GM12878 (cell line): ENCODE data around the gene FLT4. TPM values are rescaled to one million over a fixed set of nuclear protein-coding genes. Genes with fewer than 3 reads are reported as not detected.

ENCODE experiments used
- ATAC-seq: fragments of 200-7000 bp; cut with Tn5 transposase; 3 replicates; pipeline ENCODE4 v1.9.1; 2020; ENCODE audit warnings: mild to moderate bottlenecking, moderate library complexity
- BruUV-seq: library from RNA; stranded (reverse); fragments of 400-500 nt; replicated peaks from 2 replicates; lab custom pipeline; 2021; lab: Mats Ljungman, UMichigan
- CTCF ChIA-PET: fragments of 300-600 bp; sonication (Branson Sonifier 250); formaldehyde crosslinking; extraction: SDS; loops from one replicate; lab custom pipeline; 2021; ENCODE audit warnings: inconsistent platforms; lab: Yijun Ruan, JAX
- POLR2A ChIA-PET: fragments of 350-600 bp; formaldehyde crosslinking; extraction: SDS; loops from one replicate; lab custom pipeline; 2021; ENCODE audit warnings: inconsistent platforms; lab: Charles Lee
- RAD21 ChIA-PET: fragments of 300-600 bp; sonication (Branson Sonifier 250); formaldehyde crosslinking; loops from one replicate; lab custom pipeline; 2023; ENCODE audit warnings: antibody characterized with exemption; ENCODE audit not compliant: unreplicated experiment; lab: Charles Lee
- SMC1A ChIA-PET: fragments of 300-600 bp; sonication (Branson Sonifier 250); formaldehyde crosslinking; loops from one replicate; lab custom pipeline; 2023; ENCODE audit not compliant: unreplicated experiment, uncharacterized antibody; lab: Charles Lee
- DNase-seq: peaks from one replicate; pipeline ENCODE4 v3.0.0-alpha.2; 2011; ENCODE audit warnings: low read depth, low spot score
- FAIRE-seq: peaks from 3 replicates; lab custom pipeline; 2011; peaks lifted over from hg19 to GRCh38; lab: Jason Lieb, UNC
- H2AFZ ChIP-seq: 2 replicates; pipeline ENCODE4 v1.6.0; 2011; ENCODE audit warnings: low read depth, low read length, control low read depth; ENCODE audit not compliant: control insufficient read depth
- H3K27ac ChIP-seq: 2 replicates; pipeline ENCODE4 v1.5.1; 2011; ENCODE audit warnings: control low read depth; ENCODE audit not compliant: control insufficient read depth, insufficient read depth
- H3K27me3 ChIP-seq, 2 experiments: replicated peaks in 1 of 2; 2 replicates each; pipeline versions ENCODE4 v1.6.0 to v1.6.1; 2011; ENCODE audit warnings: low read length in 1 of 2; ENCODE audit not compliant: control insufficient read depth in 2 of 2, insufficient read depth in 2 of 2
- H3K36me3 ChIP-seq, 2 experiments: 2 replicates each; pipeline ENCODE4 v1.5.1; 2011; ENCODE audit warnings: low read length in 1 of 2; ENCODE audit not compliant: control insufficient read depth in 2 of 2, insufficient read depth in 2 of 2
- H3K4me1 ChIP-seq: 2 replicates; pipeline ENCODE4 v1.6.1; 2011; ENCODE audit warnings: mild to moderate bottlenecking, low read length, moderate library complexity, mixed read lengths; ENCODE audit not compliant: control insufficient read depth, insufficient read depth
- H3K4me2 ChIP-seq: 2 replicates; pipeline ENCODE4 v1.6.0; 2011; ENCODE audit warnings: control low read depth; ENCODE audit not compliant: control insufficient read depth, insufficient read depth
- H3K4me3 ChIP-seq: fragments of 200-600 bp; sonication (generic); 2 replicates; pipeline ENCODE4 v1.5.1; 2016
- H3K79me2 ChIP-seq: 2 replicates; pipeline ENCODE4 v1.6.0; 2011; ENCODE audit warnings: low read length; ENCODE audit not compliant: control insufficient read depth, insufficient read depth
- H3K9ac ChIP-seq: 2 replicates; pipeline ENCODE4 v1.8.0; 2011; ENCODE audit warnings: low read length, control low read depth, mixed read lengths; ENCODE audit not compliant: control insufficient read depth, insufficient read depth
- H3K9me3 ChIP-seq: replicated peaks from 3 replicates; pipeline ENCODE4 v1.5.1; 2011; ENCODE audit warnings: mild to moderate bottlenecking, low read length; ENCODE audit not compliant: control insufficient read depth, insufficient read depth
- H4K20me1 ChIP-seq: 2 replicates; pipeline ENCODE4 v1.6.0; 2011; ENCODE audit not compliant: control insufficient read depth, insufficient read depth
- JUNB ChIP-seq: IDR thresholded peaks from 2 replicates; pipeline ENCODE4 v1.6.1; 2016; ENCODE audit warnings: antibody characterized with exemption, mild to moderate bottlenecking
- NRF1 ChIP-seq: conservative IDR thresholded peaks from 2 replicates; pipeline ENCODE4 v1.6.1; 2011; ENCODE audit warnings: mild to moderate bottlenecking, low read depth, low read length, improper control_type of control experiment
- PBX3 ChIP-seq: IDR thresholded peaks from 2 replicates; pipeline ENCODE4 v1.6.1; 2011; ENCODE audit warnings: mild to moderate bottlenecking, low read depth, low read length, moderate library complexity; ENCODE audit not compliant: insufficient replicate concordance
- SREBF1 ChIP-seq: IDR thresholded peaks from 2 replicates; pipeline ENCODE4 v1.6.1; 2012; ENCODE audit warnings: mild to moderate bottlenecking, low read length
- STAT3 ChIP-seq: IDR thresholded peaks from 2 replicates; pipeline ENCODE4 v1.6.1; 2011; ENCODE audit warnings: low read depth, low read length, improper control_type of control experiment
- ZBTB4 ChIP-seq: fragments of 450-650 bp; formaldehyde crosslinking; IDR thresholded peaks from 2 replicates; pipeline ENCODE4 v1.4.0; 2022; ENCODE audit warnings: mild to moderate bottlenecking, moderate library complexity
- WGBS: methylation state at CpG from one replicate; pipeline ENCODE4 v1.1.6; 2016; ENCODE audit warnings: low lambda C conversion rate; ENCODE audit not compliant: insufficient replicate concordance, insufficient coverage; ENCODE audit errors: missing lambda C conversion rate; 5-methylcytosine and 5-hydroxymethylcytosine counted together
- in situ Hi-C: fragments of 300-500 bp; cut with MboI; formaldehyde crosslinking; loops from 9 replicates; pipeline ENCODE4 v1.14.3; 2018; ENCODE audit warnings: mixed read lengths
- intact Hi-C: fragments of 100-400 bp; cut with micrococcal nuclease; formaldehyde crosslinking; loops from one replicate; pipeline ENCODE4 v1.14.2; 2022; ENCODE audit not compliant: unreplicated experiment
- polyA plus RNA-seq, 11 experiments: library from polyadenylated mRNA; depleted of rRNA in 4 of 11; unstranded in 6 of 11; stranded (reverse) in 5 of 11; fragments of >200 nt; fragmentation: Nextera tagmentation in 4 of 11; fragmentation: Illumina TruSeq in 1 of 11; extraction: Ambion mirVana in 4 of 11; extraction: Trizol in 1 of 11; gene quantifications; 1 replicate in 1 of 11; 2 replicates in 10 of 11; pipeline versions ENCODE4 v1.2.1 to v1.2.3, GENCODE V29; 2011 to 2016; ENCODE audit warnings: inconsistent platforms in 2 of 11, missing spikeins in 2 of 11, low read depth in 1 of 11
- total RNA-seq, 4 experiments: library from RNA; depleted of rRNA in 3 of 4; stranded (reverse); fragments of >200 nt in 3 of 4; fragmentation: Illumina TruSeq in 1 of 4; extraction: Trizol in 1 of 4; gene quantifications; 2 replicates each; pipeline versions ENCODE4 v1.2.1 to v1.2.3, GENCODE V29; 2013 to 2021

FLT4 gene
- total and polyA plus RNA-seq, 10 of the 15 experiments (the other 5 are each of a cell fraction or from before 2014, with no cell fraction given), result 0.18 TPM; not detected in 9

- TF ChIP-seq SREBF1, result no peak
These were observed 24.1 kb downstream of the FLT4 start (continued) for GRCh38 chr5:180625125-180625790.

GRCh38 chr5:180624587-180624986 lies 24.8 kb downstream of the FLT4 start:
- in situ Hi-C loops (no loop called here), intact Hi-C loops (no loop called here)
- ATAC-seq (no peak), FAIRE-seq (no peak), DNase-seq (no peak)
- Histone ChIP-seq H3K9ac (no peak overlapping the region), H3K9me3 (no peaks in the 10 kb centered on the region), H3K4me1 (no peaks in the 10 kb centered on the region), H3K27ac (no peak overlapping the region), H3K36me3 (no peaks in the 10 kb centered on the region), H3K4me2 (no peak overlapping the region), H2AFZ (no peak overlapping the region), H3K4me3 (no peak overlapping the region), H3K79me2 (no peaks in the 10 kb centered on the region), H3K27me3 (no peaks in the 10 kb centered on the region; a peak in 2 of 4 replicates), H4K20me1 (no peaks in the 10 kb centered on the region)
- RAD21 ChIA-PET, result interaction anchor here (0.7 kb wide), 1 partner anchor 584 kb away, joined by 3 read pairs; no protein-coding TSS in a partner anchor
- SMC1A ChIA-PET, result no interaction called here
- POLR2A ChIA-PET, result no interaction called here
- no TSS peak for BruUV-seq
- 33% methylated on average over 5 of the region's 5 CpGs for WGBS
- CTCF ChIA-PET, result no interaction called here
- TF ChIP-seq PBX3 (no peak), STAT3 (no peak), NRF1 (no peak), JUNB (no peak), ZBTB4 (CRISPR knock-in tag) (no peak)
